Transverse colon (tissue), 4 donors: ENCODE results near the gene LRRN4CL. TPM values are rescaled to one million over a fixed set of nuclear protein-coding genes. Genes with fewer than 3 reads are reported as not detected.
A peak's percentile ranks its signal among the peaks of the same experiment; 100 is the strongest.

Source experiments
- DNase-seq: peaks from one replicate; pipeline ENCODE4 v3.0.0-alpha.2; 2019
- H3K27ac ChIP-seq, 4 donors: fragments of 200-600 bp; sonication (generic); 2 replicates each; pipeline ENCODE4 v1.5.1; 2016 to 2018; ENCODE audit warnings: inconsistent platforms in 4 of 4
- H3K27me3 ChIP-seq: fragments of 200-600 bp; sonication (generic); 2 replicates; pipeline ENCODE4 v1.5.1; 2017; ENCODE audit warnings: inconsistent platforms
- H3K36me3 ChIP-seq, 4 donors: fragments of 200-600 bp; sonication (generic); 2 replicates each; pipeline ENCODE4 v1.5.1; 2017 to 2019; ENCODE audit warnings: inconsistent platforms in 4 of 4
- H3K4me1 ChIP-seq, 4 donors: fragments of 200-600 bp; sonication (generic); 2 replicates each; pipeline ENCODE4 v1.5.1; 2017 to 2020; ENCODE audit warnings: inconsistent platforms in 4 of 4
- H3K4me3 ChIP-seq, 4 donors: fragments of 200-600 bp; sonication (generic); 1 replicate in 1 of 4; 2 replicates in 3 of 4; pipeline versions ENCODE4 v1.5.1 to v1.6.1; 2017 to 2019; ENCODE audit warnings: inconsistent platforms in 4 of 4
- H3K9me3 ChIP-seq, 2 donors: fragments of 200-600 bp; sonication (generic); 2 replicates each; pipeline ENCODE4 v1.5.1; 2017 to 2019; ENCODE audit warnings: inconsistent platforms in 2 of 2
- CTCF ChIP-seq, 5 experiments: fragments of 200-600 bp in 3 of 5; fragments of 450-650 bp in 2 of 5; sonication (generic) in 3 of 5; IDR thresholded peaks; 1 replicate in 2 of 5; 2 replicates in 3 of 5; pipeline ENCODE4 v1.5.1; 2016 to 2017; ENCODE audit warnings: antibody characterized with exemption in 5 of 5, inconsistent platforms in 3 of 5, mild to moderate bottlenecking in 2 of 5, moderate library complexity in 1 of 5
- EP300 ChIP-seq: sonication (generic); formaldehyde crosslinking; IDR thresholded peaks from one replicate; pipeline ENCODE4 v1.6.1; 2017; ENCODE audit warnings: antibody characterized with exemption, low read depth
- POLR2A ChIP-seq: fragments of 450-650 bp; IDR thresholded peaks from one replicate; pipeline ENCODE4 v1.6.1; 2016; ENCODE audit warnings: antibody characterized with exemption, mild to moderate bottlenecking, moderate library complexity
- POLR2AphosphoS5 ChIP-seq, 3 donors: sonication (generic); formaldehyde crosslinking; IDR thresholded peaks; one replicate each; pipeline ENCODE4 v1.6.1; 2016; ENCODE audit warnings: antibody characterized with exemption in 3 of 3
- WGBS, 2 donors: methylation state at CpG; one replicate each; pipeline ENCODE4 v1.1.5; 2018; ENCODE audit warnings: low coverage in 1 of 2; 5-methylcytosine and 5-hydroxymethylcytosine counted together
- in situ Hi-C, 4 donors: fragments of 200-750 bp; cut with MboI; loops; one replicate each; pipeline versions ENCODE4 v1.15.0 to v1.15.1; 2017; ENCODE audit warnings: low sequenced_read_pairs in 3 of 4, low pct_ligation_motif_present in 1 of 4, low pct_unique_long_range_greater_than_20kb in 1 of 4
- intact Hi-C: fragments of 100-400 bp; cut with DNase I; formaldehyde crosslinking; loops from one replicate; pipeline ENCODE4 v1.15.1; 2023; ENCODE audit warnings: low total_unique reads
- total RNA-seq, 4 donors: library from RNA; depleted of rRNA; stranded (reverse); fragments of >200 nt; gene quantifications; one replicate each; pipeline ENCODE4 v1.1.0, GENCODE V29; 2016

LRRN4CL gene
- total RNA-seq, 4 donors from 2014 or later: 8.2 to 24.7 (median 9.0) TPM

DNA sequence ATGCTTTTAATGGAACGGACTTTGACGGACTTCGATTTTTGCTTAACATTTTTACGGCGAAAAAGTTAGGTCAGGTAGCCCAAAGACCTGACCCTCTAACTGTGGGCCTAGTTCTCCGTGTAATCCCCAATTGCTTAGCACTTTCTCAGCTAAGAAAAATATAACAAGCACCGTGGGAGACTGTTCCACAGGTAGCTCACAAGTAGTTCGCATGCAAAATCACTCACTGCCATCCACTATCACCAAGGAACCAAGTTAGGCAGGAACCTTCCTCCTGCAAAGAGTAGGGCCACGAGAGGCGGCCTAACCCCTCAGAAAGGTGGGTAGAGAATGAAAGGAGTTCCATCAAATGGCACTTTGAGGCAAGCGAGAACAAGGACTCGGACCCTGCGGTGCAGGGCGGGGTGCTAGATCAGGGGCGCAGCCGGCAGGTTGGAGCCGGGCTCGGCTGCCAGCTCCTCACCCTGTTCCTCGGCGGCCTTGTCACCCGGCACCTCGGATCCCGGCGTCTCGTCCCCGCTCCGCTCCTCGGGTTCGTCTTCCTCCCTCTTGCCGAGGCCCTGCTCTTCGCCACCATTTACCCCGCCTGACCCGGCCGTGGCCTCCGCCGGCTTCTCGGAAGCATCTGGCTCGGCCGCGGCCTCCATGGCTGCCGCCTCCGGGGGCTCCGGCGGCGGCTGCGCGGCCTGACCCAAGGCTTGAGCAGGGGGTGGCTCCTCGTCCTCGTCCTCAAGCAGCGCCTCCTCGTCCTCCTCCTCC lies 37.0 kb upstream of the LRRN4CL start:
- Histone ChIP-seq H3K27ac (peak overlapping the region; percentile 97 to 99 (median 98)), H3K9me3 (no peaks in the 10 kb centered on the region), H3K4me1 (peaks cover 27 to 57% (median 37%) of the 10 kb centered on the region in 4 donors), H3K36me3 (peaks cover 0 to 25% (median 13%) of the 10 kb centered on the region in 4 donors), H3K27me3 (no peaks in the 10 kb centered on the region), H3K4me3 (peak overlapping the region; percentile 73 to 96 (median 90))
- intact Hi-C loops (no loop called here), in situ Hi-C loops (no loop called here)
- no peak for DNase-seq
- TF ChIP-seq POLR2AphosphoS5 (IDR thresholded peaks at IDR 0.05) (no peak), CTCF (IDR thresholded peaks at IDR 0.05) (no peak), POLR2A (no peak), EP300 (no peak)
- WGBS, 2 donors: 0 to 1% methylated on average over 8 to 50 of the region's 51 CpGs

DNA sequence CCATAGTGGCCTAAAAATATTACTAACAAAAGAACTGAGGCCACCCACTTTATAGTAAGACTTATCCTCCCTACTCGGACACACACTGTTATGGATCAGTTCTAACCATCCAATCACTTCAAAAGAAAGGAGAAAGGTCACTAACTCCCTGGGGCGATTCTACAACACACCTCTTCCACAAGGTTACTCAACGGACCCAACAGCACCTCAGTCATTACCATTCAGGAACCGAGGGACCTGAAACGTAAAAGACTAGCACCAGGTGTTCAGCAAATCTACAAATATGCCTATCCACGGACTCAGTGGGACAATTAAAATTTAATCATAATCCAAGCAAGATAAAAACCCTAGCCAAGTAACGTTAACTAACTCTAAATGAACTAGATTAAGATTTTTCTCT lies 36.3 kb upstream of the LRRN4CL start:
- Histone ChIP-seq H3K27me3 (no peaks in the 10 kb centered on the region), H3K4me3 (peak overlapping the region; percentile 73 to 96 (median 90)), H3K36me3 (peaks cover 0 to 31% (median 16%) of the 10 kb centered on the region in 4 donors), H3K9me3 (no peaks in the 10 kb centered on the region), H3K4me1 (peaks cover 21 to 50% (median 31%) of the 10 kb centered on the region in 4 donors), H3K27ac (peak overlapping the region; percentile 97 to 99 (median 98))
- WGBS, 2 donors: 0% methylated on average over 2 to 7 of the region's 7 CpGs
- DNase-seq: no peak
- TF ChIP-seq EP300: no peak
- peak; percentile 15 for TF ChIP-seq POLR2A
- TF ChIP-seq CTCF (IDR thresholded peaks at IDR 0.05): no peak
- TF ChIP-seq POLR2AphosphoS5 (IDR thresholded peaks at IDR 0.05): peak in 2 of 3 donors; percentile 31 to 40
- in situ Hi-C loops: no loop called here
- intact Hi-C loops: no loop called here

GRCh38 chr11:62724171-62724570 lies 34.8 kb upstream of the LRRN4CL start:
- no peak for DNase-seq
- TF ChIP-seq POLR2AphosphoS5 (IDR thresholded peaks at IDR 0.05) (no peak), POLR2A (no peak), CTCF (IDR thresholded peaks at IDR 0.05) (no peak), EP300 (no peak)
- H3K27me3 ChIP-seq: no peaks in the 10 kb centered on the region
- intact Hi-C loops (no loop called here), in situ Hi-C loops (no loop called here)
- H3K27ac ChIP-seq: peak overlapping the region in 1 of 4 donors; percentile 98
- H3K9me3 ChIP-seq: no peaks in the 10 kb centered on the region
- WGBS, 2 donors: 48 to 65% methylated on average over 7 to 8 of the region's 8 CpGs
- H3K4me3 ChIP-seq: peak overlapping the region in 1 of 4 donors; percentile 73
- peaks cover 2 to 45% (median 25%) of the 10 kb centered on the region in 4 donors for H3K36me3 ChIP-seq
- H3K4me1 ChIP-seq: peaks cover 10 to 35% (median 17%) of the 10 kb centered on the region in 4 donors

DNA sequence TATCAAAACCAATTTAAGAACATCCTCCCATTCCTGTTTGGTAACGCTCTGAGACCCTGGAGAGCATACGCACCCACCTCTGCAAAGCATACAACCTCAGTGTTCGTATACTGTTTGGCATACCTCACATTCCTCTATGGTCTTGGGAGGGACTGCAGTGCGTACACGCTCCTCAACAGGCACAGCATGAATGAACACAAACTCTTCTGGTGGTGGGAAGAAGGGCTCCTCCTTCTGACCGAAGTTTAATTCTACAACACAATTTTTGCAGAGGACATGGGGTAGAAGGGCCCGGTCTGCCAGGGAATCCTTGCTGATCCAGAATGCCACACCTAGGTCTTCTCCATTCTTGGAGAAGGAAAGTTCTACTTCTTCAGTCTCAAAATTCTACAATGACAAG lies 32.7 kb upstream of the LRRN4CL start:
- no peak for DNase-seq
- H3K36me3 ChIP-seq: peaks cover 2 to 66% (median 36%) of the 10 kb centered on the region in 4 donors
- no peaks in the 10 kb centered on the region for H3K27me3 ChIP-seq
- H3K27ac ChIP-seq: no peak overlapping the region
- intact Hi-C loops (no loop called here), in situ Hi-C loops (no loop called here)
- no peak overlapping the region for H3K4me3 ChIP-seq
- TF ChIP-seq EP300: no peak
- H3K9me3 ChIP-seq: no peaks in the 10 kb centered on the region
- peaks cover 10 to 32% (median 17%) of the 10 kb centered on the region in 4 donors for H3K4me1 ChIP-seq
- WGBS, 2 donors: 79 to 83% methylated on average over 5 to 7 of the region's 7 CpGs
